NOMO-1 treated with DMSO at 0.1 percent for 48 hours (cell line): ENCODE measurements around the gene ANKRD18A.
"Not testable (repeated sequence)": the region's sequence is repeated elsewhere in the genome, so short reads cannot be mapped to it uniquely, and the experiment has no call there.

ENCODE experiments used
- DNase-seq: peaks from one replicate; lab custom pipeline; 2025; ENCODE audit not compliant: unreplicated experiment; lab: John Stamatoyannopoulos, UW

Gene ANKRD18A

GRCh38 chr9:38546497-38547163, 73.8 kb downstream of the ANKRD18A start:
- DNase-seq, result not testable (repeated sequence)

GRCh38 chr9:38540535-38540934, 79.9 kb downstream of the ANKRD18A start:
- DNase-seq, result not testable (repeated sequence)

DNA sequence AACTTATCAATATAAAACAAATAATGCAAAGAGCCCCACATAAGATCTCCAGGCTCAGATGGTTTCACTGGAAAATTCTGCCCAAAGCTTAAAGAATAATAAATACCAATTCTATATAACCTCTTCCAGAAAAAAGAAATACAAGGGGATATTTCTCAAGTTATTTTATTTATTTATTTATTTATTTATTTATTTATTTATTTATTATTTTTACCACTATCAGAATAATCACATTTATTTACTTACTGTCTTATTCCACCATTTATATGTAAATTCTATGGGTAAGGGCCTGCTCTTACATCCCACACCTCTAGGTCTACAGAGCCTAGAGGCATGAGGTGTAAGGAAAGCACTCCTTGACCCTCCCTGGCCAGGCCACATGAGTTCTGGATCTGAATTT, 91.1 kb downstream of the ANKRD18A start:
- DNase-seq, result no peak

- no peak for DNase-seq
Observed at GRCh38 chr9:38527503-38527902, 92.9 kb downstream of the ANKRD18A start.

- DNase-seq, result no peak
Observed at GRCh38 chr9:38526591-38526990, 93.8 kb downstream of the ANKRD18A start.

GRCh38 chr9:38523121-38523520, 97.3 kb downstream of the ANKRD18A start:
- DNase-seq, result no peak

GRCh38 chr9:38521762-38522161, 98.6 kb downstream of the ANKRD18A start:
- no peak for DNase-seq
